ENCODE results near the gene NEU1.

DNA sequence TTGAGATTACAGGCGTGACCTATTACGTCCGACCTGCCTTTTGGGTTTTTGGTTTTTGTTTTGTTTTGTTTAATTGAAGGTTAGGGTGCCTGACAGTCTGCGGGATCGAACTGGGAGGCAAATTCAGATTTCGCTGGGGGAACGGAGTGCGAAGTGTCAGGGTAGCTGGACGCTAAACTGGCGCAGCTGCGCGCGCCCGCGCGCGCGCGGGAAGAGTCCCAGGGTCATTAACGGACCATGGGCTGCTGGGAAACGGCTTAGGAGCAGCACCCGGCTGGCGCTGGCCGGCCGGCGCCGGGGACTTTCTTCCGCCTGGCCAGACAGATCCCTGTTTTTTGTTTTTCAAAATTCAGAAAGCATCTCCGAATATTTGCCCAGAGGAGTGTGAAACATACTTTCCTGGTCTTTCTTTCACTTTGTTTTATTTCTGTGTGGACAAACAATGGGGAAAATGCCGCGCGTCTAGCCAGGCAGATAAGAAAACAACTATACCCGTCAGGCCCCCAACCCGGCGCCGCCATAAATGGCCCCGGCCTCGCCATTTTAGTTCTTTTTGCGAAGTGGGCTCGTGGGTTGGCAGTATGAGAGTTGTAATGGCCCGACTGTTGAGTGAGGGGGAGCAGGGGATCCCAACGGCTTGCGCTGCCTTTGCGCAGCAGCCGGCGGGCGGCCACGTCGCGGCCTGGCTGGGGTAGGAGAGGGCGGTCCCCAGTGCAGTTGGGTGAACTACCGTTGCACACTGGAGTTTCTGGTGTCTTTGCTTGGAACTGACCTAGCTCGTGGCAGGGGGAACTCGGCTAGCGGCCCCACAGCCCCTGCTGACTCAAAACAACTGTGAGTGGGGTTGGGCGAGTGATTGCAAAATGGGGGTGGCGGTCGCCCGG is 28.0 kb downstream of the NEU1 start:
- TF ChIP-seq EZH2 (IDR thresholded peaks at IDR 0.05; ENCODE audit: low read length) = no peak
- TF ChIP-seq, protein P1, sequence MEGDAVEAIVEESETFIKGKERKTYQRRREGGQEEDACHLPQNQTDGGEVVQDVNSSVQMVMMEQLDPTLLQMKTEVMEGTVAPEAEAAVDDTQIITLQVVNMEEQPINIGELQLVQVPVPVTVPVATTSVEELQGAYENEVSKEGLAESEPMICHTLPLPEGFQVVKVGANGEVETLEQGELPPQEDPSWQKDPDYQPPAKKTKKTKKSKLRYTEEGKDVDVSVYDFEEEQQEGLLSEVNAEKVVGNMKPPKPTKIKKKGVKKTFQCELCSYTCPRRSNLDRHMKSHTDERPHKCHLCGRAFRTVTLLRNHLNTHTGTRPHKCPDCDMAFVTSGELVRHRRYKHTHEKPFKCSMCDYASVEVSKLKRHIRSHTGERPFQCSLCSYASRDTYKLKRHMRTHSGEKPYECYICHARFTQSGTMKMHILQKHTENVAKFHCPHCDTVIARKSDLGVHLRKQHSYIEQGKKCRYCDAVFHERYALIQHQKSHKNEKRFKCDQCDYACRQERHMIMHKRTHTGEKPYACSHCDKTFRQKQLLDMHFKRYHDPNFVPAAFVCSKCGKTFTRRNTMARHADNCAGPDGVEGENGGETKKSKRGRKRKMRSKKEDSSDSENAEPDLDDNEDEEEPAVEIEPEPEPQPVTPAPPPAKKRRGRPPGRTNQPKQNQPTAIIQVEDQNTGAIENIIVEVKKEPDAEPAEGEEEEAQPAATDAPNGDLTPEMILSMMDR (optimal IDR thresholded peaks at IDR 0.05 in 1 of 3, IDR thresholded peaks at IDR 0.05 in 1 of 3, conservative IDR thresholded peaks at IDR 0.05 in 1 of 3; ENCODE audit: extremely low read depth in 1 of 3, insufficient read depth in 2 of 3, low read length in 3 of 3) = no peak

Data from keratinocyte (primary cell).